GM21381 (cell line): ENCODE measurements around the gene PRMT3.
"Not testable (repeated sequence)": the region's sequence is repeated elsewhere in the genome, so short reads cannot be mapped to it uniquely, and the experiment has no call there.

Experiments
- ATAC-seq: cut with Tn5 transposase; IDR thresholded peaks from one replicate; pipeline ENCODE4 v1.9.1; 2021; ENCODE audit warnings: mild to moderate bottlenecking, moderate library complexity; ENCODE audit not compliant: unreplicated experiment

The PRMT3 gene

GRCh38 chr11:20453657-20454316, 66.3 kb downstream of the PRMT3 start:
- no peak for ATAC-seq

- no peak for ATAC-seq
Measured at GRCh38 chr11:20457001-20457799, 69.7 kb downstream of the PRMT3 start.

DNA sequence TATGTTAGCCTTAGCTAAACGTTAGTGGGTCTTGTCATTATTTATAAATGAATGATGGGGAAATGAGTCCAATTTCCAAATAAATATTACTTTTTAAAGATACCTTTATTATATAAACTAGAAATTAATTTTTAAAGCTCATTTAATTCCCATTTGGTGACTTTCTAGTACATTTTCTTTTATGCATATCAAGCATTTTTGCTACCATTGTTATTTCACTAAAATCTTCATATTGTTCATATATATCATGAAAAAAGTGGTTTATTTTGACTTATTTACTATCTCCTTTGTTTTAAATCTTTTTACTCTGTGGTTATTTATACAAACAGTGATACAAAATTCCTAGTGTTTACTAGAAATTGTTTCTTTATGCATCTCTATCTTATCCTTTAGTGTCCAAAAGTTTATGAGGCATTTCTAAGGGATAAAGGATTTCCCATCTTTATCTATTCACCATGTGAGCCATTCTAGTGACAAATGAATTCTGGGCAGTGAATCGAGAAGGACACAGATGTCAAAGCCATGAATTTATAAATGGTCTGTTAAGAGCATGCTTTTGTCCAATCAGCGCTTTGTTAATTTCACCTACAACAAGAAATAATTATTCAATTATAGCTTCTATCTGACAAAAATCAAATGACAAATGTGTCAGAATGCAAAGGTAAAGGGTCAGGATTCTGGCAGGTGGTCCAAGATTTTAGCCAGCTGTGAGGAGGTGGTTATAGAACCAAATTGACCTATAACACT, 70.6 kb downstream of the PRMT3 start:
- no peak for ATAC-seq

GRCh38 chr11:20458905-20459632, 71.6 kb downstream of the PRMT3 start:
- no peak for ATAC-seq

DNA sequence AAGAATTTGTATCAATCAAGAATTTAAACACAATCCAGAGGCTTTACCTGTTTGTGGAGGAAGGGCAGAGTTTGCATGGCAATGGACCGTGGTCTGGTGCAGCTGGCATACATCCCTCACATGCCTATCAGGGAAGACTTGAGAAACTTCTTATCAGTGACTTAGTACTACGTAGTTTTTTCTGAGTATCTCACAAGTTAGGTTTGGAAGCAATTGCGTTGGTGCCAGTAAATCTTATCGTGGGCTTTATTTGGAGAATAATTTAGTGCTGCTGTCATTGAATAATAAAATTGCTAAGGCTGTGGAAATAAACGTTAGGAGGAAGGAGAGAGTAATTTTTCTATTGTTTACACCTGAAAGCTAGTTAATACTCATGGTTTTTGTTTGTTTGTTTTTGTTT, 72.3 kb downstream of the PRMT3 start:
- ATAC-seq, result no peak

DNA sequence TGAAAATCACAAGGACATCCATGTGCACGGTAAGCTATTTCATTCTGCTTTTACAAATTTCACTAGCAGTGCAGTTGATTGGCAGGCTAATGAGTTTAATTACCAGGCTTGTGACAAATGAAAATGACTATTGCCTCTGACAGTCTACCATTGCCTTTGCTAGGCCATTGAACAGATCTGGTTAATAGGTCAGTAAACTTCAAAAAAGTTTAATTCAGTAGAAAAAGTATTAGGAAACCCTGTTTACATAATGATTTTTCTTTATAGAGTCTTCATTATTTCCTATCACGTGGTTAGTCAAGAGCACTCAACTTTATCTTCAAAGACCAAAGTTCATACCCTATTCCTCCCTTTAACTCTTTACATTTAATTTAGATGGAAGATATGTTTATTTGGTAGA, 77.0 kb downstream of the PRMT3 start:
- ATAC-seq, result no peak

DNA sequence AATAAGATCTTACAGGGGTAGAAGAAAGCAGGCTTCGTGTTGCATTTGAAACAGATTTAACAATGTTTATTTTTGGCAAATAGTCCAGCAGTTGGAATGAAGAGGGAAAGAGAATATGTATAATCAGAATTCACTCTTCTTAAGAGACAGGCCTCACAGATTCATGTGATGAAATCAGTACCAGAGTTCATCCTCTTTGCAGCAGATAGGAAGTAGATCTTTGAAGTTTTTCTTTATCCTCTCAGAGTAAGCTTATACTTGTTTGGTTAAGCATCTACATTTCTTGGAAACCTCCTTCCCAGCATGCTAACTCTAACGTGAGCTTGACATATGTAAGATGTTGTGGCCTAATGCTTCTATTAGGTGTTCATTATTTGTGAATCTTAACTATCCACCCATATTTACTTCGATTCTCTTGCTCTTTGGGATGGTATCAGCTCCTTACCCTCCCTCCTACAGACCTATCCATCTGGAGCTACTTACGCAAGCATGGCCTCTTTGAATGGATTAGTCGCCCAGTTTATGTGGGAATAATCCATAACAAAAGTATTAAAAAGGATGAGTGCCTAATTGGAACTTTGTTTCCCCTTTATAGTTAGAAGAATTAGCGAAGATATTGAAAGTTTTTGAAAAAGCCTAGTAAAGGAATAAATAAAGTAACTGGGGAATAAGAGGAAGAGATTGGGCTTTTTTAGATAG, 80.1 kb downstream of the PRMT3 start:
- no peak for ATAC-seq

GRCh38 chr11:20470348-20470747, 82.8 kb downstream of the PRMT3 start:
- no peak for ATAC-seq

DNA sequence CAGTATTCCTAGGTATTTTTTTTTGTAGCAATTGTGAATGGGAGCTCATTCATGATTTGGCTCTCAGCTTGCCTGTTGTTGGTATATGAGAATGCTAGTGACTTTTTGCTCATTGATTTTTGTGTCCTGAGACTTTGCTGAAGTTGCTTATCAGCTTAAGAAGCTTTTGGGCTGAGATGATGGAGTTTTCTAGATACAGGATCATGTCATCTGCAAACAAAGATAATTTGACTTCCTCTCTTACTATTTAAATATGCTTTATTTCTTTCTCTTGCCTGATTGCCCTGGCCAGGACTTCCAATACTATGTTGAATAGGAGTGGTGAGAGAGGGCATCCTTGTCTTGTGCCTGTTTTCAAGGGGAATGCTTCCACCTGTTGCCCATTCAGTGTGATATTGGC, 84.4 kb downstream of the PRMT3 start:
- not testable (repeated sequence) for ATAC-seq

DNA sequence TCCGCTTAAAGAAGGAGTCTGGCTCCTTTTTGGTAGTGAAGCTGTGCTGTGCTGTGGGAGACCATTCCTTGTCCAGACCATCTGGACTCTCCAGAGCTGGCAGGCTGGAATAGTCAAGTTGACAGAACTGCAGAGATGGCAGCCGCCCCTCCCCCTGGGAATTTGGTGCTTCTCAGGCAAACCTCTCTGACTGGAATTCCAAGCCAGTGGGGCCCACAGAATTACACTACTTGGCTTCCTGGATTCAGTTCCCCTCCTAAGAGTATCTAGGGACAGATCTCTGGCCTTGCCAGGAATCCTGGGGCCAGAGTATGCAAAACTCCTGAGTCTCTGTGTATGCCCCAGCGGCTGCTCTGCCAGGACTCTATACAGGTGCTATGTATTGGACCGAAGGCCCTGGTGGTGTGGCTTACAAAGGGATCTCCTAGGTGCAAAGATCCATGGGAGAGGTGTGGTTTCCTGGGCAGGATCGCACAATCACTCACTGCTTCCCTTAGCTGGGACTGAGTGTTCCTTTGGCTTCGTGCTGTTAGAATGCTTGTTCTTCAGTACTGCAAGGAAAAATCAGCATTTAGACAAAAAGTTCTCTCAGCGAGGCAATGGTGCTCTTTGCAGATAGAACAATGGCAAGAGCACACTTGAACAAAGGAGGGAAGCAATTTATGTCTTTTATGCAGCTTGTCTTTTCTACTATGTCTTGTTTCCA, 86.8 kb downstream of the PRMT3 start:
- no peak for ATAC-seq

GRCh38 chr11:20474882-20475517, 87.5 kb downstream of the PRMT3 start:
- ATAC-seq, result no peak

- no peak for ATAC-seq
Measured at GRCh38 chr11:20477418-20478090, 90.0 kb downstream of the PRMT3 start.

GRCh38 chr11:20479513-20479912, 92.0 kb downstream of the PRMT3 start:
- no peak for ATAC-seq

- no peak for ATAC-seq
Measured at GRCh38 chr11:20483931-20484330, 96.4 kb downstream of the PRMT3 start.

GRCh38 chr11:20484416-20484815, 96.9 kb downstream of the PRMT3 start:
- not testable (repeated sequence) for ATAC-seq

DNA sequence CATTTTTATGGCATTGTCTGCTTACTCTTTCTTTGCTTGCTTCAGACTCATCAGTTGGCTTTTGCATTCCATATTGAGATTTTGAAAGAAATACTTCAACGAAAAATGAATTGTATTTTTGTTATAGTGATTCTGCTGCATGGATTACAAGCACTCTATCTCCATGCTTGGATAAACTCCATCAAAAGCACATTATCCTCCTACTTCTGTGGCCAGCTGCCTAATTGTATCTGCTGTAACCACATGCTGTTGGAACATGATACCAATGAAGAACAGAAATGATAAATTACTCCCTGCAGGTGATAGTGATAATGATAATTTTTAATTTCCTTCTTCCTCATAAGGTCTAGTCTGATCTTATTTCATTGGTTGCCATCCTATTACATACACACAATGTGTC, 100.8 kb downstream of the PRMT3 start:
- no peak for ATAC-seq

- ATAC-seq, result peak; percentile 83
Measured at GRCh38 chr11:20489948-20490347, 102.4 kb downstream of the PRMT3 start.

DNA sequence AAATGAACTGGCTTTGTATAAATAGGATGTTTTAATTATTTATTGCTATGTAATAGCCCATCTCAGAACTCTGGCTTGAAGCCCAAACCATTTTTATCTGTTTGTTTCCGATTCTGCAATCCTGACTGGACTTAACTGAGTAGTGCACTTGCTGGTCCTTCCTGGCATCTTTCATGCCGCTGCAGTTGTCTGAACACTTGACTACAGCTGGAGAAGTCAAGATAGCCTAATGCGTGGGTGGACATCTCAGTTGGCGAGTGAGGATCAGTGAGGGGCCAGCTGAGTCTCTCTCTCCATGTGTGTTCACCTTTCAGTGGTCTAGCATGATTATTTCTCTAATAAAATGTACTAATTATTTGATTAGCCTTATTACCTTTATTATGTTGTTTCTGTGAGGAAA, 105.8 kb downstream of the PRMT3 start:
- no peak for ATAC-seq
